GM12878 (cell line): ENCODE results near the gene CHD9. TPM values are rescaled to one million over a fixed set of nuclear protein-coding genes. Genes with fewer than 3 reads are reported as not detected.

ENCODE experiments used
- ATAC-seq: fragments of 200-7000 bp; cut with Tn5 transposase; 3 replicates; pipeline ENCODE4 v1.9.1; 2020; ENCODE audit warnings: mild to moderate bottlenecking, moderate library complexity
- BruUV-seq: library from RNA; stranded (reverse); fragments of 400-500 nt; replicated peaks from 2 replicates; lab custom pipeline; 2021; lab: Mats Ljungman, UMichigan
- CTCF ChIA-PET: fragments of 300-600 bp; sonication (Branson Sonifier 250); formaldehyde crosslinking; extraction: SDS; loops from one replicate; lab custom pipeline; 2021; ENCODE audit warnings: inconsistent platforms; lab: Yijun Ruan, JAX
- POLR2A ChIA-PET: fragments of 350-600 bp; formaldehyde crosslinking; extraction: SDS; loops from one replicate; lab custom pipeline; 2021; ENCODE audit warnings: inconsistent platforms; lab: Charles Lee
- RAD21 ChIA-PET: fragments of 300-600 bp; sonication (Branson Sonifier 250); formaldehyde crosslinking; loops from one replicate; lab custom pipeline; 2023; ENCODE audit warnings: antibody characterized with exemption; ENCODE audit not compliant: unreplicated experiment; lab: Charles Lee
- SMC1A ChIA-PET: fragments of 300-600 bp; sonication (Branson Sonifier 250); formaldehyde crosslinking; loops from one replicate; lab custom pipeline; 2023; ENCODE audit not compliant: unreplicated experiment, uncharacterized antibody; lab: Charles Lee
- DNase-seq: peaks from one replicate; pipeline ENCODE4 v3.0.0-alpha.2; 2011; ENCODE audit warnings: low read depth, low spot score
- FAIRE-seq: peaks from 3 replicates; lab custom pipeline; 2011; peaks lifted over from hg19 to GRCh38; lab: Jason Lieb, UNC
- H2AFZ ChIP-seq: 2 replicates; pipeline ENCODE4 v1.6.0; 2011; ENCODE audit warnings: low read depth, low read length, control low read depth; ENCODE audit not compliant: control insufficient read depth
- H3K27ac ChIP-seq: 2 replicates; pipeline ENCODE4 v1.5.1; 2011; ENCODE audit warnings: control low read depth; ENCODE audit not compliant: control insufficient read depth, insufficient read depth
- H3K27me3 ChIP-seq, 2 experiments: replicated peaks in 1 of 2; 2 replicates each; pipeline versions ENCODE4 v1.6.0 to v1.6.1; 2011; ENCODE audit warnings: low read length in 1 of 2; ENCODE audit not compliant: control insufficient read depth in 2 of 2, insufficient read depth in 2 of 2
- H3K36me3 ChIP-seq, 2 experiments: 2 replicates each; pipeline ENCODE4 v1.5.1; 2011; ENCODE audit warnings: low read length in 1 of 2; ENCODE audit not compliant: control insufficient read depth in 2 of 2, insufficient read depth in 2 of 2
- H3K4me1 ChIP-seq: 2 replicates; pipeline ENCODE4 v1.6.1; 2011; ENCODE audit warnings: mild to moderate bottlenecking, low read length, moderate library complexity, mixed read lengths; ENCODE audit not compliant: control insufficient read depth, insufficient read depth
- H3K4me2 ChIP-seq: 2 replicates; pipeline ENCODE4 v1.6.0; 2011; ENCODE audit warnings: control low read depth; ENCODE audit not compliant: control insufficient read depth, insufficient read depth
- H3K4me3 ChIP-seq: fragments of 200-600 bp; sonication (generic); 2 replicates; pipeline ENCODE4 v1.5.1; 2016
- H3K79me2 ChIP-seq: 2 replicates; pipeline ENCODE4 v1.6.0; 2011; ENCODE audit warnings: low read length; ENCODE audit not compliant: control insufficient read depth, insufficient read depth
- H3K9ac ChIP-seq: 2 replicates; pipeline ENCODE4 v1.8.0; 2011; ENCODE audit warnings: low read length, control low read depth, mixed read lengths; ENCODE audit not compliant: control insufficient read depth, insufficient read depth
- H3K9me3 ChIP-seq: replicated peaks from 3 replicates; pipeline ENCODE4 v1.5.1; 2011; ENCODE audit warnings: mild to moderate bottlenecking, low read length; ENCODE audit not compliant: control insufficient read depth, insufficient read depth
- H4K20me1 ChIP-seq: 2 replicates; pipeline ENCODE4 v1.6.0; 2011; ENCODE audit not compliant: control insufficient read depth, insufficient read depth
- IKZF1 ChIP-seq: fragments of 450-650 bp; conservative IDR thresholded peaks from 2 replicates; pipeline ENCODE4 v1.6.1; 2017; ENCODE audit warnings: antibody characterized with exemption, mild to moderate bottlenecking
- NFXL1 ChIP-seq: fragments of 450-650 bp; IDR thresholded peaks from 2 replicates; pipeline ENCODE4 v1.6.1; 2017; ENCODE audit warnings: antibody characterized with exemption, mild to moderate bottlenecking, borderline replicate concordance
- PAX5 ChIP-seq: IDR thresholded peaks from 2 replicates; pipeline ENCODE4 v1.6.1; 2011; ENCODE audit warnings: low read depth, low read length, borderline replicate concordance
- PML ChIP-seq: IDR thresholded peaks from 2 replicates; pipeline ENCODE4 v1.6.1; 2012; ENCODE audit warnings: low read length, inconsistent platforms
- SUPT20H ChIP-seq: IDR thresholded peaks from 2 replicates; pipeline ENCODE4 v1.6.1; 2011; ENCODE audit warnings: low read depth, mild to moderate bottlenecking, low read length, moderate library complexity, borderline replicate concordance; ENCODE audit not compliant: control insufficient read depth
- SUZ12 ChIP-seq: fragments of 200-600 bp; sonication (generic); IDR thresholded peaks from one replicate; pipeline ENCODE4 v1.6.1; 2018; ENCODE audit warnings: antibody characterized with exemption, mild to moderate bottlenecking; ENCODE audit not compliant: unreplicated experiment
- TCF12 ChIP-seq: IDR thresholded peaks from 2 replicates; pipeline ENCODE4 v1.6.1; 2011; ENCODE audit warnings: low read depth, mild to moderate bottlenecking, low read length
- ZNF622 ChIP-seq: fragments of 450-650 bp; IDR thresholded peaks from 2 replicates; pipeline ENCODE4 v1.6.1; 2017; ENCODE audit warnings: mild to moderate bottlenecking, inconsistent platforms
- ZSCAN29 ChIP-seq: fragments of 450-650 bp; IDR thresholded peaks from 2 replicates; pipeline ENCODE4 v1.6.1; 2017; ENCODE audit warnings: mild to moderate bottlenecking, moderate library complexity
- ZZZ3 ChIP-seq: IDR thresholded peaks from 2 replicates; pipeline ENCODE4 v1.6.1; 2011; ENCODE audit warnings: low read depth; ENCODE audit not compliant: control insufficient read depth, insufficient read length
- WGBS: methylation state at CpG from one replicate; pipeline ENCODE4 v1.1.6; 2016; ENCODE audit warnings: low lambda C conversion rate; ENCODE audit not compliant: insufficient replicate concordance, insufficient coverage; ENCODE audit errors: missing lambda C conversion rate; 5-methylcytosine and 5-hydroxymethylcytosine counted together
- in situ Hi-C: fragments of 300-500 bp; cut with MboI; formaldehyde crosslinking; loops from 9 replicates; pipeline ENCODE4 v1.14.3; 2018; ENCODE audit warnings: mixed read lengths
- intact Hi-C: fragments of 100-400 bp; cut with micrococcal nuclease; formaldehyde crosslinking; loops from one replicate; pipeline ENCODE4 v1.14.2; 2022; ENCODE audit not compliant: unreplicated experiment
- polyA plus RNA-seq, 11 experiments: library from polyadenylated mRNA; depleted of rRNA in 4 of 11; unstranded in 6 of 11; stranded (reverse) in 5 of 11; fragments of >200 nt; fragmentation: Nextera tagmentation in 4 of 11; fragmentation: Illumina TruSeq in 1 of 11; extraction: Ambion mirVana in 4 of 11; extraction: Trizol in 1 of 11; gene quantifications; 1 replicate in 1 of 11; 2 replicates in 10 of 11; pipeline versions ENCODE4 v1.2.1 to v1.2.3, GENCODE V29; 2011 to 2016; ENCODE audit warnings: inconsistent platforms in 2 of 11, missing spikeins in 2 of 11, low read depth in 1 of 11
- total RNA-seq, 4 experiments: library from RNA; depleted of rRNA in 3 of 4; stranded (reverse); fragments of >200 nt in 3 of 4; fragmentation: Illumina TruSeq in 1 of 4; extraction: Trizol in 1 of 4; gene quantifications; 2 replicates each; pipeline versions ENCODE4 v1.2.1 to v1.2.3, GENCODE V29; 2013 to 2021
- TF ChIP-seq, protein P1 (sequence below): fragments of 450-650 bp; IDR thresholded peaks from 2 replicates; pipeline ENCODE4 v1.6.1; 2016; ENCODE audit warnings: mild to moderate bottlenecking
- TF ChIP-seq, protein P2 (sequence below): fragments of 450-650 bp; formaldehyde crosslinking; IDR thresholded peaks from 2 replicates; pipeline ENCODE4 v1.4.0; 2022; ENCODE audit warnings: mild to moderate bottlenecking, moderate library complexity

CHD9 gene
- total and polyA plus RNA-seq, 10 of the 15 experiments (the other 5 are each of a cell fraction or from before 2014, with no cell fraction given), result 29.2 to 95.7 (median 54.3) TPM

GRCh38 chr16:53121661-53122060 is 66.9 kb downstream of the CHD9 start:
- WGBS, result 7% methylated on average over 1 of the region's 1 CpG
- Histone ChIP-seq H4K20me1 (no peaks in the 10 kb centered on the region), H3K27ac (no peak overlapping the region), H3K27me3 (no peaks in the 10 kb centered on the region), H3K4me2 (no peak overlapping the region), H3K36me3 (no peaks in the 10 kb centered on the region; a peak in 1 of 4 replicates), H3K4me1 (peaks cover 10% of the 10 kb centered on the region; the same call in 1 of the 2 replicates), H3K4me3 (no peak overlapping the region), H3K9ac (no peak overlapping the region), H2AFZ (no peak overlapping the region), H3K79me2 (peaks cover 2% of the 10 kb centered on the region), H3K9me3 (peaks cover 2% of the 10 kb centered on the region; the same call in 2 of the 3 replicates)
- intact Hi-C loops (no loop called here), in situ Hi-C loops (no loop called here)
- SMC1A ChIA-PET, result interaction anchor here (1.0 to 2.9 kb wide), 6 partner anchors 9 to 36 kb away, joined by 3 to 23 read pairs (median 3); no protein-coding TSS in a partner anchor
- FAIRE-seq, result no peak
- POLR2A ChIA-PET, result interaction anchor here (0.6 to 1.0 kb wide), 4 partner anchors 8 to 69 kb away, joined by 3 to 9 read pairs (median 6); partner anchors contain the start of gene CHD9NB
- CTCF ChIA-PET, result interaction anchor here (1.0 to 2.2 kb wide), 3 partner anchors 10 to 20 kb away, joined by 3 to 6 read pairs (median 3); no protein-coding TSS in a partner anchor
- DNase-seq, result no peak
- RAD21 ChIA-PET, result interaction anchor here (1.0 to 2.7 kb wide), 4 partner anchors 11 to 60 kb away, joined by 3 to 14 read pairs (median 3); no protein-coding TSS in a partner anchor
- ATAC-seq, result no peak
- TF ChIP-seq, protein P1, sequence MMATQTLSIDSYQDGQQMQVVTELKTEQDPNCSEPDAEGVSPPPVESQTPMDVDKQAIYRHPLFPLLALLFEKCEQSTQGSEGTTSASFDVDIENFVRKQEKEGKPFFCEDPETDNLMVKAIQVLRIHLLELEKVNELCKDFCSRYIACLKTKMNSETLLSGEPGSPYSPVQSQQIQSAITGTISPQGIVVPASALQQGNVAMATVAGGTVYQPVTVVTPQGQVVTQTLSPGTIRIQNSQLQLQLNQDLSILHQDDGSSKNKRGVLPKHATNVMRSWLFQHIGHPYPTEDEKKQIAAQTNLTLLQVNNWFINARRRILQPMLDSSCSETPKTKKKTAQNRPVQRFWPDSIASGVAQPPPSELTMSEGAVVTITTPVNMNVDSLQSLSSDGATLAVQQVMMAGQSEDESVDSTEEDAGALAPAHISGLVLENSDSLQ, result no peak
- TF ChIP-seq SUZ12 (no peak), PML (no peak)
- no TSS peak for BruUV-seq

- Histone ChIP-seq H3K79me2 (peaks cover 2% of the 10 kb centered on the region), H2AFZ (no peak overlapping the region), H3K4me1 (peaks cover 21% of the 10 kb centered on the region), H3K27me3 (no peaks in the 10 kb centered on the region), H3K9ac (no peak overlapping the region), H3K4me3 (no peak overlapping the region), H3K27ac (no peak overlapping the region), H3K4me2 (no peak overlapping the region), H4K20me1 (no peaks in the 10 kb centered on the region), H3K36me3 (no peaks in the 10 kb centered on the region; a peak in 1 of 4 replicates), H3K9me3 (peaks cover 2% of the 10 kb centered on the region; the same call in 2 of the 3 replicates)
- DNase-seq, result no peak
- intact Hi-C loops (no loop called here), in situ Hi-C loops (no loop called here)
- POLR2A ChIA-PET, result no interaction called here
- SMC1A ChIA-PET, result interaction anchor here (2.2 to 4.8 kb wide), 2 partner anchors 12 to 61 kb away, joined by 5 to 23 read pairs; no protein-coding TSS in a partner anchor
- FAIRE-seq, result no peak
- no peak for TF ChIP-seq NFXL1
- TF ChIP-seq, protein P2, sequence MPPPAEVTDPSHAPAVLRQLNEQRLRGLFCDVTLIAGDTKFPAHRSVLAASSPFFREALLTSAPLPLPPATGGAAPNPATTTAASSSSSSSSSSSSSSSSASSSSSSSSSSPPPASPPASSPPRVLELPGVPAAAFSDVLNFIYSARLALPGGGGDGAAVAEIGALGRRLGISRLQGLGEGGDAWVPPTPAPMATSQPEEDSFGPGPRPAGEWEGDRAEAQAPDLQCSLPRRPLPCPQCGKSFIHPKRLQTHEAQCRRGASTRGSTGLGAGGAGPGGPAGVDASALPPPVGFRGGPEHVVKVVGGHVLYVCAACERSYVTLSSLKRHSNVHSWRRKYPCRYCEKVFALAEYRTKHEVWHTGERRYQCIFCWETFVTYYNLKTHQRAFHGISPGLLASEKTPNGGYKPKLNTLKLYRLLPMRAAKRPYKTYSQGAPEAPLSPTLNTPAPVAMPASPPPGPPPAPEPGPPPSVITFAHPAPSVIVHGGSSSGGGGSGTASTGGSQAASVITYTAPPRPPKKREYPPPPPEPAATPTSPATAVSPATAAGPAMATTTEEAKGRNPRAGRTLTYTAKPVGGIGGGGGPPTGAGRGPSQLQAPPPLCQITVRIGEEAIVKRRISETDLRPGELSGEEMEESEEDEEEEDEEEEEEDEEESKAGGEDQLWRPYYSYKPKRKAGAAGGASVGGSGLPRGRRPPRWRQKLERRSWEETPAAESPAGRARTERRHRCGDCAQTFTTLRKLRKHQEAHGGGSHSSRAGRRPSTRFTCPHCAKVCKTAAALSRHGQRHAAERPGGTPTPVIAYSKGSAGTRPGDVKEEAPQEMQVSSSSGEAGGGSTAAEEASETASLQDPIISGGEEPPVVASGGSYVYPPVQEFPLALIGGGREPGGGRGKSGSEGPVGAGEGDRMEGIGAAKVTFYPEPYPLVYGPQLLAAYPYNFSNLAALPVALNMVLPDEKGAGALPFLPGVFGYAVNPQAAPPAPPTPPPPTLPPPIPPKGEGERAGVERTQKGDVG (CRISPR knock-in tag), result no peak
- TF ChIP-seq SUPT20H, result no peak
- no peak for TF ChIP-seq IKZF1
- no peak for TF ChIP-seq ZSCAN29
- TF ChIP-seq PAX5, result no peak
- TF ChIP-seq TCF12, result no peak
- TF ChIP-seq ZNF622, result no peak
- TF ChIP-seq ZZZ3, result no peak
- CTCF ChIA-PET, result no interaction called here
- WGBS, result 98% methylated on average over 3 of the region's 3 CpGs
- no TSS peak for BruUV-seq
- RAD21 ChIA-PET, result interaction anchor here (2.7 kb wide), 1 partner anchor 13 kb away, joined by 14 read pairs; no protein-coding TSS in a partner anchor
- no peak for ATAC-seq
These were observed 69.0 kb downstream of the CHD9 start for GRCh38 chr16:53123747-53124146.
